LNCAP (cell line): Measurements from ENCODE around the gene RASL10B.

ENCODE experiments used
- CTCF ChIP-seq: fragments of 450-650 bp; IDR thresholded peaks from 2 replicates; pipeline ENCODE4 v1.5.1; 2017; ENCODE audit warnings: mild to moderate bottlenecking

RASL10B gene

GRCh38 chr17:35729405-35729833 lies 2.0 kb upstream of the RASL10B start:
- TF ChIP-seq CTCF = no peak

- no peak for TF ChIP-seq CTCF
Observed at GRCh38 chr17:35730400-35731005, 936 bp upstream of the RASL10B start.

- no peak for TF ChIP-seq CTCF
Observed at GRCh38 chr17:35731917-35732805, 722 bp downstream of the RASL10B start.

GRCh38 chr17:35732806-35733136 lies 1.3 kb downstream of the RASL10B start:
- no peak for TF ChIP-seq CTCF

- TF ChIP-seq CTCF = no peak
Observed at GRCh38 chr17:35733366-35733765, 1.9 kb downstream of the RASL10B start.

GRCh38 chr17:35734396-35734795 lies 3.0 kb downstream of the RASL10B start:
- no peak for TF ChIP-seq CTCF

- no peak for TF ChIP-seq CTCF
Observed at GRCh38 chr17:35735036-35735805, 3.8 kb downstream of the RASL10B start.
